NCI-H524 (cell line): ENCODE results near the gene PRKCE.

Experiments used
- DNase-seq, 2 experiments: peaks; one replicate each; lab custom pipeline; 2025; lab: John Stamatoyannopoulos, UW

The PRKCE gene

GRCh38 chr2:45651415-45652089 lies at the start of gene PRKCE:
PRKCE (plus strand) TSS chr2:45651675.
- peak; percentile 41 to 60 for DNase-seq

DNA sequence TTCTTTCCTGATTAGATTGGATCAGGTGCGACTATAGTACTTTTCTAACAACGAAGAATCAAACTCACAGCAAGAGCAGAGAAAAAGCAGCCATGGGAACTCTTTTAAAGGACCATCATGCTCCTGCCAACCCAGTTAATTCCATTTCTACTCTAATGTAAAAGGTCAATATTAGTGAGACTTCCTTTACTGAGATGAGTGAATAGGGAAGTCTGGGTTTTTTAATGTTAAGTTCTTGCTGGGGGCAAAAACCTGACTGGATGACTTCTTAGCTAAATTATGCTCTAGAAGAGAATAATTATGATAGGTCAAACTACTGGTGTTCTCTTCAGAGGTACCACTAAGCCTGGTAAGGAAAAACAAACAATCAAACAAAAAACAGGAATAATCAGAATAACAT lies 48.9 kb upstream of the PRKCE start:
- DNase-seq, result no peak

GRCh38 chr2:45605116-45605515 lies 46.4 kb upstream of the PRKCE start:
- no peak for DNase-seq

GRCh38 chr2:45606796-45607195 lies 44.7 kb upstream of the PRKCE start:
- no peak for DNase-seq

DNA sequence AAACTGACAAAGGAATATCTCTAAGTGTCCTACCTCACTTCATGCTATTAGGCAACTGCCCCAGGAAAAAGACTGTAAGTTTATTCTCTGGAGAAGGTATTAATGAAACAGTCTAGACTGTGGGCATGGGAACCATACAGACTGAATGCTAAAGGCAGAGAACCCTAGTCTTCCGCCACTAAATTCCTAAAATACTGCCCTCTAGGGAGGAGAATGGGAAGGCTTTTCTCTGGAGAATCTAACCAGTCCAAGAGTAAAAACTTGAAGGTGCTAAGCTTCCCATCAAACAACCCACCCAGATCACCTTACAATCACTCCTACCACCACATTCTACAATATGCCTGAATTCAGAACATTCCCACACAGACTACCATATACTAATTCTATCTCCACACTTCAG lies 43.8 kb upstream of the PRKCE start:
- DNase-seq, result peak in 1 of 2 experiments; percentile 58

DNA sequence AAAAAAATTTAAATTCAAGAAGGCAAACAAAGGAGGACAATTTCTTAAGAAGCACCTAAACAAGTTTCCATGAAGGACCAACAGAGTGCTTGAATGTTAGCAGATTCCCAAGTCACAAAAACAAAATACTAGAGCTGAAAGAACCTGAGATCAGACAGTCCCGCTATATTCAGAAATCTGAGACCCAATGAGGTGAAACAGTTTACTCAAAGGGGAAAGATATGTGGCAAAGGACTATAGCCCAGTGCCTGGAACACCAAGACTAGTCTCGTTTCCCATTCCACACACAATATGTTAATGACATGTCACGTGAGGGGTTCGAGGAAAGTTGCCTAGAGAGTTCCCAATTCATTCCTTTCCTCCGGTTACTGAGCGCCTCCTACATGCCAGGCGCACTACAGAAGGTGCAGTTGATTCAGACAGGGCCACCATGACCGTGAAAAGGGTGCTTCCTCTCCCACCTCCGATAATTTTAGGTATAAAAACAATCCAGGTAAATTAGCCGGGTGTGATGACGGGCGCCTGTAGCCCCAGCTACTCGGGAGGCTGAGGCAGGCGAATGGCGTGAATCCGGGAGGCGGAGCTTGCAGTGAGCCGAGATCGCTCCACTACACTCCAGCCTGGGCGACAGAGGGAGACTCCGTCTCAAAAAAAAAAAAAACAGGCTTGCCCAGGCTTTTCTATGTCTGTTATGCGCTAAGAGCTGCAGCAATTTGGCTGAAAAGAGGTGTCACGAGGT lies 41.0 kb upstream of the PRKCE start:
- DNase-seq, result peak; percentile 78 to 86

- peak; percentile 95 to 98 for DNase-seq
Measured at GRCh38 chr2:45611020-45611859, 40.2 kb upstream of the PRKCE start, which contains the start of gene SRBD1. SRBD1 (minus strand) TSS chr2:45611267; CDS start chr2:45605441, 5,826 bp downstream.

DNA sequence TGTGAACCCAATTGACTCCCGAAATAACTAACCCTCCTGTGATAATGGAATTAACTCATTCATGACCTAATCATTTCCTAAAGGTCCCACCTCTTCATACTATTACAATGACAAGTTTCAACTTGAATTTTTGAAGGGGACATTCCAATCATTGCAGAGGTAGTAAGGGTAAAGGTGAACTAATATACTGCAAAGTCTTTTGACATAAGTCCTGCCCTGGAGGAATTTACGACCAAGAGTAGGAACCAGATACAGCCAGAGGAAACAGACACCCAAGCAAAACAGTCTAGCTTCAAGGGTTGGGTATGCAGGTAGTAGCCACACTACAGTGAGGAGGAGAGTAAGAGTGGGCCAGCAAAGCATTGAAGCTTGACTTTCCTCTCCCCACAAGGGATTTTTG lies 39.2 kb upstream of the PRKCE start:
- no peak for DNase-seq

DNA sequence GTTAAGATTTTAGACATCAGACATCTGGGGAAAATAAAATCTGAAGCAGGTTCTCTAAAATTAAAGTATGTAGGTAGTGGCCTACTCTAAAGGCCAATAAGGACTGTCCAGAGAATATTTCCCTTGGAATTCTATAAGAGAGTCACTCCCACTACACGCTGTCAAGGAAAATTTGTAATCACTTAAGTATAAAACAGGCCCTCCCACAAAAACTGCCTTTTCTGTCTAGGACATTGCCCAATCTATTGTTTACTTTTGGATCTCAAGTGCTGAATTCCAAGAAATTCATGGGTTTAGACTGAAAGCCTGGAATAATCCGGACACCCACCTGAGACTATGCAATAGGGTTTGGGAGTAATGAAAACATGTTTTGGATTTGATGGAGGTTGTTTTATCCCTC lies 38.7 kb upstream of the PRKCE start:
- DNase-seq, result no peak

GRCh38 chr2:45614330-45614729 lies 37.1 kb upstream of the PRKCE start:
- DNase-seq, result no peak

DNA sequence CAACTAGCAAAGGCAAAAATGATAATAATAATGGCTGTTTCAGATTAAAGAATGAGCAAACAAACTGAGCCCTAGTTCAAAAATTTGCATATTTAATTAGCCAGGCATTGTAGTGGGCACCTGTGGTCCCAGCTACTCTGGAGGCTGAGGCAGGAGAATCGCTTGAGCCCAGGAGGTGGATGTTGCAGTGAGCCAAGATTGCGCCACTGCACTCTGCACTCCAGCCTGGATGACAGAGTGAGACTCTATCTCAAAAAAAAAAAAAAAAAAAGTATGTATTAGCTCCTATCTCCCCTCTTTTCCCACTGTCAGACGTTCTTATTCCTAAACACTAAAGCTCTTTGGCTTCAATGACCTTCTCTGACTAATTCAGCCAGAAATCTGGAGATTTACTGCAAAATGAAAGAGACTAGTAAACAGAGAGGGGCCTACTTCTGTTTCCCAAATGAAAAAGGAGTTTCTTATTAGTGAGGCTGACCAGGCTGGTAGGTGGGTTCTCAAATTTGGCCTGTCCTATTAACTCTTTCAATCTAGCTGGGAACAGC lies 36.5 kb upstream of the PRKCE start:
- DNase-seq, result no peak

GRCh38 chr2:45616658-45617411 lies 34.6 kb upstream of the PRKCE start:
- peak; percentile 87 to 93 for DNase-seq

- DNase-seq, result no peak
Measured at GRCh38 chr2:45617496-45617895, 34.0 kb upstream of the PRKCE start.

DNA sequence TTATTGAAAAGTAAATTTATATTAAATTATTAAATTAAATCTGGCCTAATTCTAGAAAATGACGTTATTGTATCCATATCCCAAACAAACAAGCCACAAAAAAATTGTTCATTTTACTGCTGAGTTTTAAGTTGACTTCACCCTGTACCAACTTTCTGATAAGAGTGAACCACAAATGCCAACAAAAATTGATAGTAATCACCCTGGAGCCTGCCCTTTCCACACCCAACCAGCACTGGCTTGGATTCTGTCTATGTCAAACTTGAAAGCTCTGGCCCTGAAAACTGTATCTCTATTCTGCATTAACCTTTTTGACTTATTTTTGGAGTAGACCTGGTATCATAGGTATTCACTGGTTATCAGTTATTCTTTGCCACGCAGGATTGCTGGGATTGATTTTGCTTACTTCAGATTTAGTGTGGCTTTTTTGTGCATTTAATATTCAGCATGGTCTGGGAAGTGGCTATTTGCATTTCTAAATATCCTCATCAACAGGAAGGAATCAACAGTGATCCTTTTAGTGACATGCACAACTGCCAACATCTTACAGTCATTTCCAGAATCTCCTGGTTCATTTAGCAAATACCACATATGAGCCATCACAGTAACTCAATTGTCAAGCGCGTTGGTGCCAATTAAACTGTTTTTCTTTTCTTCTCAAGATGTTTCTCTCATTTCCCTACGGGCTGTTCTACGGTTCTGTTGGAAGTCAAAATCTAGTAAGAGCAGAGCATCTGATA lies 29.0 kb upstream of the PRKCE start:
- DNase-seq, result no peak

DNA sequence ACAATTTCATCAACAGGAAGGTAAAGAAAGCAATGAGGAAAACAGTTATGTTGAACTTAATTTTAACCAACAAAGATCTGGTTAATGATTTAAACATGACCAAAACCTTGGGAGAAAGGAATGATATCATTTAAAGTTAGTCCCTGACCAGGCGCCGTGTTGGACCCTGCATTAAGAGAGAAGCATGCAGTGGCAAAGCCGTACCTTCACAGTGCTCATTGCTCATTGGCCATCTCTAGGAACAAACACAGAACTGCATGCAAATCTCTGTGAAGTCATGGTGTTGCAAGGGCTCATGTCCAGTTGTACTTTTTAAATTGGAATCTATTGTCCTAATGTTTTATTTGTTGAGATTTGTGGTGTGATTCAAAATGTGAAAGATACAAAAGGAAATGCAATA lies 28.4 kb upstream of the PRKCE start:
- no peak for DNase-seq

GRCh38 chr2:45625824-45626223 lies 25.7 kb upstream of the PRKCE start:
- no peak for DNase-seq

DNA sequence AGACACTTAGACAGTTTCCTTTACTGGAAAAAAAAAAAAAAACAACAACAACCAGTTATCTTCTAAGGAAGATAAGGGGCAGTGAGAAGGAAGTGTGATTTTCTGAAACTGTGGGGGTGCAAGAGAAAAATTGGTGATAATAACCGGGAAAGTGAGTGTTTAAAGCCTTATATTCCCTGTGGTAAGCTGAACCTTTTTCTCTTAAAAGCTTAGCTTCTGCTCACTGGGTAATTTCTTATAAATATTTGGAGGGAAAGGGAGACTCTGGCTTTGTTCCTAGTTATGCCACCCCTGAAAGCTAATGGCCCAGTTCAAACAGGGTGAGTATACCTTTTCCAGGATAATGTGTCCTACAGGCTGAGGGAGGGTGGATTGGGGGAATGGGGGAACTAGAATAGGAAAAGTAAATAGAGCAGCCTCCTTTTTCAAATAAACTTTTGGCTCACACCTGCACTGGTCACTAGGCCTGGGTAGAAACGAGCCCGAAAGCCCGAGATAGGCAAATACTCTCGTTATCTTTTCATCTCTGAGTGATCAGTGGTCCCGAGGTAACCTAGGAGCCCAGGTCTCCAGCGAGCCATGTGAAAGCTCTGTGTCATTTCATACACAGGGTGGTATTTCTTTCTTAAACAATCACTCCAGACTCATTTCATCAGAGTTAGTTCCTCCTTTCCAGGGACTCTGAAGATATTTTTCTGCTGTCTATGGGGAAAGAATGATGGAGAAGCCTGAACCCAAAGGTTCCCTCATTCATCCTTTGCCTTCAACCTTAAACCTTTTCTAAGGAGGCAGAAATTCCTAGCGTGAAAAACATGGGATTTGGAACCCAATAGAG lies 24.9 kb upstream of the PRKCE start:
- no peak for DNase-seq

- DNase-seq, result no peak
Measured at GRCh38 chr2:45627911-45628310, 23.6 kb upstream of the PRKCE start.

- no peak for DNase-seq
Measured at GRCh38 chr2:45629971-45630370, 21.5 kb upstream of the PRKCE start.

GRCh38 chr2:45631319-45631718 lies 20.2 kb upstream of the PRKCE start:
- DNase-seq, result no peak
